Bronchial epithelial cell (primary cell): ENCODE results near the gene CA6. TPM values are rescaled to one million over a fixed set of nuclear protein-coding genes. Genes with fewer than 3 reads are reported as not detected.
"Not testable (repeated sequence)": the region's sequence is repeated elsewhere in the genome, so short reads cannot be mapped to it uniquely, and the experiment has no call there.

Experiments
- DNase-seq: peaks from one replicate; pipeline ENCODE4 v3.0.0-alpha.2; 2010; ENCODE audit warnings: low read depth
- FAIRE-seq: peaks from 2 replicates; lab custom pipeline; 2011; peaks lifted over from hg19 to GRCh38; lab: Jason Lieb, UNC
- H3K27me3 ChIP-seq: 2 replicates; pipeline ENCODE4 v1.5.1; 2011; ENCODE audit warnings: low read length; ENCODE audit not compliant: control insufficient read depth, insufficient read depth
- H3K36me3 ChIP-seq: 2 replicates; pipeline ENCODE4 v1.5.1; 2011; ENCODE audit warnings: low read length; ENCODE audit not compliant: control insufficient read depth, insufficient read depth
- H3K4me3 ChIP-seq: 2 replicates; pipeline ENCODE4 v1.5.1; 2011; ENCODE audit warnings: mild to moderate bottlenecking, low read depth, low read length, control low read depth
- CTCF ChIP-seq: IDR thresholded peaks from 2 replicates; pipeline ENCODE4 v1.5.1; 2011; ENCODE audit warnings: mild to moderate bottlenecking, moderate library complexity, low read length, control low read depth, inconsistent platforms; ENCODE audit not compliant: insufficient read depth, severe bottlenecking
- total RNA-seq: library from RNA; depleted of rRNA; stranded (reverse); fragments of >200 nt; gene quantifications from 2 replicates; pipeline ENCODE4 v1.2.1, GENCODE V29; 2014

CA6 gene
- total RNA-seq, result not detected in 2 replicates

- DNase-seq (no peak), FAIRE-seq (no peak)
- TF ChIP-seq CTCF, result no peak
- Histone ChIP-seq H3K36me3 (no peaks in the 10 kb centered on the region), H3K4me3 (no peak within 1 kb of the TSS), H3K27me3 (no peaks in the 10 kb centered on the region)
These were observed at the start of gene CA6 for GRCh38 chr1:8945568-8945967. Gene CA6, plus strand, starts transcription at chr1:8945868. Its CDS starts 19 bp downstream, at chr1:8945887.

GRCh38 chr1:8896775-8897174 is 48.9 kb upstream of the CA6 start:
- FAIRE-seq, H3K4me3 ChIP-seq: not testable (repeated sequence)
- DNase-seq, result peak; percentile 60

GRCh38 chr1:8897505-8897904 is 48.2 kb upstream of the CA6 start:
- not testable (repeated sequence) for H3K27me3 ChIP-seq, FAIRE-seq, H3K4me3 ChIP-seq, DNase-seq, H3K36me3 ChIP-seq

More at GRCh38 chr1:8896775-8897174, 48.9 kb upstream of the CA6 start:
- not testable (repeated sequence) for H3K27me3 ChIP-seq, H3K36me3 ChIP-seq

GRCh38 chr1:8898418-8898817 is 47.2 kb upstream of the CA6 start:
- not testable (repeated sequence) for DNase-seq, FAIRE-seq, H3K4me3 ChIP-seq, H3K36me3 ChIP-seq, H3K27me3 ChIP-seq

GRCh38 chr1:8899046-8899445 is 46.6 kb upstream of the CA6 start:
- no peak overlapping the region for H3K4me3 ChIP-seq
- FAIRE-seq (no peak), DNase-seq (no peak)
- no peaks in the 10 kb centered on the region for H3K36me3 ChIP-seq
- TF ChIP-seq CTCF, result no peak
- no peaks in the 10 kb centered on the region for H3K27me3 ChIP-seq

- not testable (repeated sequence) for FAIRE-seq, H3K27me3 ChIP-seq, H3K4me3 ChIP-seq, H3K36me3 ChIP-seq, DNase-seq
These were observed 45.0 kb upstream of the CA6 start for GRCh38 chr1:8900684-8901083.

GRCh38 chr1:8902765-8903164 is 42.9 kb upstream of the CA6 start:
- no peak for FAIRE-seq
- DNase-seq, result peak; percentile 41
- Histone ChIP-seq H3K4me3 (no peak overlapping the region), H3K27me3 (no peaks in the 10 kb centered on the region), H3K36me3 (no peaks in the 10 kb centered on the region)
- TF ChIP-seq CTCF, result peak; percentile 20

GRCh38 chr1:8903410-8903809 is 42.3 kb upstream of the CA6 start:
- no peak for TF ChIP-seq CTCF
- no peak overlapping the region for H3K4me3 ChIP-seq
- no peaks in the 10 kb centered on the region for H3K27me3 ChIP-seq
- no peak for FAIRE-seq
- H3K36me3 ChIP-seq, result no peaks in the 10 kb centered on the region
- peak; percentile 33 for DNase-seq
